Fibroblast of skin of left biceps (primary cell): Measurements from ENCODE around the gene SYS1.

Experiments
- DNase-seq, 2 experiments: peaks; one replicate each; pipeline ENCODE4 v3.0.0-alpha.2; 2013; ENCODE audit warnings: low read depth in 2 of 2

SYS1 gene

DNA sequence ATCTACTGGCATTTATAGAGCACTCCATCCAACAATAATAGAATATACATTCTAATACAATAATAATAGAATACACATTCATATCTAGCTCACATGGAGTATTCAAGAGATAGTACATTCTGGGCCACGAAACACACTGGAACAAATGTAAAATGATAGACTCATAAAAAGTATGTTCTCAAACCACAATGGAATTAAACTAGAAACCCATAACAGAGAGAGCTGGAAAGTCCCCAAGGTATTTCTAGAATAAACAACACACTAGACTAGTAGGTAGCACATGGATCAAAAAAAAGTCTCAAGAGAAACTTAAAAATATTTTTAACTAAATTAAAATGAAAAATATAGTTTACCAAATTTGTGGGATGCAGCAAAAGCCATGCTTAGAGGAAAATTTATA is 24.3 kb downstream of the SYS1 start:
- DNase-seq: no peak

DNA sequence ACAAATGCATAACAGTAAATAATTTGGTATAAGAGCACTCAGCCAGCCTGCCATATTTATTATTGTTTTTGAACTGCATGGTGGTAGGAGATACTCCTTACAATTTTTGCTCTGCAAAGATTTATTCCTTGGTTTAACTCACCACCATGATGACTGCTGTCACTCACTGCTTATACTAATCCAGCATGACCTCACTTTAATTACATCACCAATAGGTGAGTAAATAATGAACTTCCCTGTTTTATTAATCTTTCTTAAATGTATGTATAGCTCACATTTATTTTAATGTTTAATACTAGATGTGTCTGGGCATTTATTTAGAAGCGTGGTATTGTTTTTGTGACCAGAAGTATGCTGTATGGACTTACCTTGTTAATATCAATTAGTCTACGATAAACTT is 28.0 kb downstream of the SYS1 start:
- no peak for DNase-seq

- no peak for DNase-seq
These were observed 28.6 kb downstream of the SYS1 start for GRCh38 chr20:45391559-45391958.

GRCh38 chr20:45392733-45393132 is 29.8 kb downstream of the SYS1 start:
- no peak for DNase-seq

DNA sequence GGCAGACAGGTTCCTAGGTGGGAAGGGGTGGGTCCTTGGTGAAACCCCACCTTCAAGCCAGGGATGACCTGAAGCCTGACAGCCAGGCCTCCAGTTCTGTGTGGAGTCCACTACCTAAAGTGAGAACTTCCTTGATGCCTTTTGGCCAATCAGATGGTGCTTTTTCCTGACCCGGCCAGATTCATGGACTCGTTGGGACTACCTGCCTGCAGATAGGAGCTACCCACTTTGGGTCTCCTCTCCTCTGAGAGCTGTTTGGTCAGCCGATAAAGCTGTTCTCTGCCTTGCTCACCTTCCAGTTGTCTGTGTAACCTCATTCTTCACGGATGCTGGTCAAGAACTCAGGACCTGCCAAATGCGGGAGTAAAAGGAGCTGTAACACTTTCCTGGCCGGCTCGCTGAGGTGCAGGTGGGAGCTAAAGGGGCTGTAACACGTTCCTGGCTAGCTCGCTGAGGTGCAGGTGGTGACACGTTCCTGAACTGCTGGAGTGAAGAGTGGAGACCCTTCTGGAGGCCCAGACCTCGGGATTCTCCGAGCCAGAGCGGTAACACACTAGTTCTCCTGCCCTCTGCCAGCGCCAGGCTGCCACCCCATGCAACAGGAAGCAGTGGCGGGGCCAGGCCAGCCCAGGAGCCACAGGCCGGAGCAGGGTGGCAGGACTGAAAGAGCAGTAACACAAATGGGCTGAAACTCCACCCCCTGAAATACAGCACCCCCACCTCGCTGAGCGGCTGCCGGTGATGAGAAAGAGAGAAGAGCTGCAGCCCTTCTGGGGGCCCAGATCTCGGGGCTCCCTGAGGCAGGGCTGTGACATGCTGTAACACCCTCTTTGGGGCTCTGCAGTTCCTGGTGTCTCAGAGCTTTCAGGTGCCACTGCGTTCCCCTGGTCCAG is 31.5 kb downstream of the SYS1 start:
- no peak for DNase-seq

- no peak for DNase-seq
These were observed 32.1 kb downstream of the SYS1 start for GRCh38 chr20:45395114-45395415.

DNA sequence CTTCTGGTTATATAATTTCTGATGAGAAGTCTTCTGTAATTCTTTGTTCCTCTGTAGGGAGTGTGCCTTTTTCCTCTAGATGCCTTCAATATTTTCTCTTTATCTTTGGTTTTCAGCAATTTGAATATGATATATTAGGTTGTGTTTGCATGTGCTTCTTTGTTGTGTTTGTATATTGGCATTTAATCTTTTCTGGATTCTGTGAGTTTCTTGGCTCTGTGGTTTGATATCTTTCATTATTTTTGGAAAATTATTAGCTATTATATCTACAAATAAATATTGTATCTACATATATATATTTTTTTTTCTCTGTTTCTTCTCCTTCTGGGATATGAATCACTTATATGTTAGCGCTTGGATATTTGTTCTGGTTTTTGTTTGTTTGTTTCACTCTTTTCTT is 36.1 kb downstream of the SYS1 start:
- no peak for DNase-seq

GRCh38 chr20:45400346-45401031 is 37.5 kb downstream of the SYS1 start:
- no peak for DNase-seq

GRCh38 chr20:45402946-45403345 is 40.0 kb downstream of the SYS1 start:
- DNase-seq: no peak

- no peak for DNase-seq
These were observed 41.5 kb downstream of the SYS1 start for GRCh38 chr20:45404438-45404837.

DNA sequence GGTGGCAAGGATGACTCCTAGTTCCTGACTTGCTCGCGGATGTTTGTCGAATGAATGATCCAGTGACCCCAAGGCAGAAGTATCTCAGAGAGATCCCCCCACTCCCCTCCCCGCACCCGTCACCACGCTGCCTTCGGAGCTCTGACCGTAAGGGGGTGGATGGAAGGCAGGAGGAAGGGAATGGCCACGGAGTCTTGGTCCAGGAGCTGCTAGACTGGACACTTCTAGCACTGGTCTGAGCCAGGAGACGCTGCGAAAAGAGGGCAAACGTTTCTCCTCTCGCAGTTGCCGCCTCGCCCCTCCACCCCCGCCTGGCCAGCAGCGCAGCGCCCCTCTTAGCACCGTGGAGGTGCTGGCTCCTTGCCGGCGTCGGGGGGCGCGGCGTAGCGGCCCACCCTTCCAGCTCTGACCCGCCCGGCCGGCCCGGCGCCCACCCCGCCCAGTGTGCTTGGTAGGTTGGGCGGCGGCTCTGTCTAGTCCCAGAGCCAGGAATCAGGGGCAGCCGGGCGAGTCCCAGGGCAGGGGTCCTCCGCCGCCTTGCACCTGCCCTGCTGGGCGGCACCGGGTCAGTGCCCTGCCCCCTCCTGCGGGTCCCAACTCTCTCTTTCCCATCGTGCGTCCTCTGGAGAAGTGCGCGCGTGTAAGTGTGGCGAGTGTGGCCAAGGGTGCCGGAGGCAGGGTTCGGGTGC is 42.8 kb downstream of the SYS1 start:
- DNase-seq: no peak

- DNase-seq: no peak
These were observed 43.5 kb downstream of the SYS1 start for GRCh38 chr20:45406260-45407066.

DNA sequence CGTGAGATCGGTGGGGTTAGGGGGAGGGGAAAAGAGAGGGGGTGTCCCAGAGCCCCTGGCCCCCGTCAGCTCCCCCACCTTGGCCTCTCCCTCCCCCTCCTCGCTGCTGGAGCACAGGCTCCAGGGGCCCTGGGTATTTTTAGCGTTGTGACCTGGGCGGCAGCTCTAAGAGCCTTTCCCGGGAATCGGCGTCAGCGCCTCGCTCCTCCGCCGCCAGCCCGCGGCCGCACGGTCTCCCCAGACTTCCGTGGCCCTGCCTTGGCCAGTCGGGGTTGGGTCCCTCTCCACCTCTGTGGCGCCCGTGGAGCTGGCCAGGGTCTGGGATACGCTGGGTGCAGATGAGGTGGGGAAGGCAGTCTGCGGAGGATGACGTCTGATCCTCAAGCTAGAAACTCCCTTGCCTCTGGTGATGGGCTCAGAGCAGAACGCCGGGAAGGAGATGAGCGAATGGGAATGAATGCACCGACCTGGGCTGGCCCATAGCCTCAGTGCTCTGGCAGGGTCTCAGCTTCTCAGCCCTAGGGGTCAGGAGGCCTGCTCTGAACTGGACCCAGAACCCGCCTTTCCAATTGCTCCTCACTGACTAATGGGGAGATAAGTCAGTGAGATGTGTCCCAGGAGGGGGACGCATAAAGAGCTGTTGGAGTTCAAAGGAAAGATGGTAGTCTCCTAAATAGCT is 44.2 kb downstream of the SYS1 start:
- DNase-seq: no peak

- DNase-seq: no peak
These were observed 45.1 kb downstream of the SYS1 start, which contains the start of gene DBNDD2 for GRCh38 chr20:45407783-45408645. DBNDD2 (plus strand) TSS chr20:45408289; CDS start chr20:45408468, 179 bp downstream.

DNA sequence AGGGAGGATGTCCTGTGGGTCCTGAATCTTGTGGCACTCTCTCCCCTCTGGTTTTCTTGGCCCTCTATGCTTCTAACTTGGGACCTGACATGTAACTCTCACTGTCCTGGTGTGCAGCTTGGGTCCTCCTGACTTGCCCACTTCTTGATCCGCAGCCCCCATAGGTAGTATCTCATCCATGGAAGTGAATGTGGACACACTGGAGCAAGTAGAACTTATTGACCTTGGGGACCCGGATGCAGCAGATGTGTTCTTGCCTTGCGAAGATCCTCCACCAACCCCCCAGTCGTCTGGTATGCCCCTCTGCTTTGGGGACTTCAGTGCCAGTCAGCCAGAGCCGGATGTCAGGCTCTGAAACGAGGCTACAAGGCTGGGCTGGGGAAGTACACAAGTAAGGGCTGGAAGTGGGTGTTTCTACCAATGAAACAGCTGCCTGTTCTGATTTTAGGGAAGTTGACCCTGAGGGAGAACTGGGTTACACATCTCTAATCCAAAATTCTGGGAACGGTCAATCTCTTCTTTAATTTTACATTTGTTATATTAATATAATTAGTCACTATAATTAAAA is 45.8 kb downstream of the SYS1 start:
- DNase-seq: no peak

GRCh38 chr20:45409521-45410272 is 46.7 kb downstream of the SYS1 start:
- no peak for DNase-seq

- DNase-seq: no peak
These were observed 47.9 kb downstream of the SYS1 start for GRCh38 chr20:45410887-45411286.

DNA sequence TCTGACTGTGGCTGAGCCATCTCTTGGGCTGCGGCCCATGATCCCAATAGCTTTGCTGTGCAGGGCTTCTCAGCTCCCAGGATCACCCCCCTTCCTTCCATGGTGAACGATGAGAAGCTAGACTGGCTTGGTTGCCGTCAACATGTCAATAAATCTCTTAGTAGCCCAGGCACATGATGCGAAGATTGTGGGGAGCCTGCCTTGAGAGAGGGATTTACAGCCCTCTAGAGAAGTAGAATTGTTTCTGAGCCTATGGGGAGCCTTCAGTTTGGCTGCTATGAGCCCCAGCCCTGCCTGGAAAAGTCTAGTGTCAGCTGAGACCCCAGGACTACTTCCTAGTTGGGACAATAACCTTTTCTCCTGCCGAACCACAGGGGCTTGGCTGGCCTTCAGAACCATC is 49.7 kb downstream of the SYS1 start:
- no peak for DNase-seq

DNA sequence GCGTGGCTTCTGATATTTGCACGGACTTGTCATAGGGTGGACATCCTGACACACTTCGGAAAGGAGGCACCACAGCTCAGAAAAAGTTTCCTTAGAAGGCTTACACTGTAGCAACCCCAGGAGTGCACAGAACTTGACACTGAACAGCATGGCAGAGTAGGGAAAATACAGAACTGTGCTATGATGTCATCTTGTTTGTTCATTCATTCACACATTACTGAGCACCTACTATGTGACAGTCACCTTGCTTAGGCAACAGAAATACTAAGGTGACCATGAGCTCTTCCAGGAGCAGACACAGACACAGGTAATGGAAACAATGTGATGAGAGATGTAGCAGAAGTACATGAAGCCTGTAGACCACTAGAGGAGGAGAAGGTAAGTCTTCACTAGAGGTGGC is 50.5 kb downstream of the SYS1 start:
- no peak for DNase-seq
